Activated CD4-positive, alpha-beta T cell treated with anti-CD3 and anti-CD28 coated beads, Interleukin-2, Interleukin-4, amounts not matched to agents 100 ng/mL and 50 ng/mL, durations not matched to agents 16 hours and 8 hours (primary cell): ENCODE results near the gene HIGD2A.

Source experiments
- DNase-seq: peaks from one replicate; pipeline ENCODE4 v3.0.0-alpha.2; 2020; ENCODE audit warnings: low spot score

HIGD2A gene, protein sequence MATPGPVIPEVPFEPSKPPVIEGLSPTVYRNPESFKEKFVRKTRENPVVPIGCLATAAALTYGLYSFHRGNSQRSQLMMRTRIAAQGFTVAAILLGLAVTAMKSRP

DNA sequence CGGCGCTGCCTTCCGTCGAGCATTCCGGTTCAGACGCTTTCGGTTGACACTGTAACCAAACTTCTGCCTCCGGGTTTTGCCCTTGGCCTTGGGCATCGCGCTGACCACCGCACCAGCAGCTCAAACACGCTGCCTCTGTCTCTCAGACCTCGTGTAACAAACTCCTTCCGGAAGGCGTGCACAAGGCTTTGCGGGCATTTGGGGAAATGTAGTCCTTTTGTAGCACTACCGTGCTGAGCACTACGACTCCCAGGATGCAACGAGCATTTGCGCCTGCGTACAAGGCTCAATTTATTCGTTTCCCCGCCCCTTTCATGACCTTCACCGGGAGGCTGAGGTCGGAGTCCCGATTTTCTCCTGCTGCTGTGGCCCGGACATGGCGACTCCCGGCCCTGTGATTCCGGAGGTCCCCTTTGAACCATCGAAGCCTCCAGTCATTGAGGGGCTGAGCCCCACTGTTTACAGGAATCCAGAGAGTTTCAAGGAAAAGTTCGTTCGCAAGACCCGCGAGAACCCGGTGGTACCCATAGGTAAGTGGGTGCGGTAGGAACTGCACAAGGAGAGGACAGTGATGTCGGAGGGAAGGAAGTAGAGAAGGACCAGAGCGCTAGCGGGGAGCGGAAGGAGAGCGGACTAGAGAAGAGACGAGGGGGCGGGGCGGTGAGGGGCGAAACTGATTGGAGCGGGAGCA, at the start of gene HIGD2A, which contains the start of gene NOP16:
Gene HIGD2A, plus strand, starts transcription at position 308 of the 691 bp plus-strand sequence. Its CDS starts 69 bp downstream, at position 377.
Gene NOP16, minus strand, starts transcription at position 155 of the 691 bp plus-strand sequence. Its CDS starts 59 bp downstream, at position 96.
- DNase-seq = peak; percentile 98

DNA sequence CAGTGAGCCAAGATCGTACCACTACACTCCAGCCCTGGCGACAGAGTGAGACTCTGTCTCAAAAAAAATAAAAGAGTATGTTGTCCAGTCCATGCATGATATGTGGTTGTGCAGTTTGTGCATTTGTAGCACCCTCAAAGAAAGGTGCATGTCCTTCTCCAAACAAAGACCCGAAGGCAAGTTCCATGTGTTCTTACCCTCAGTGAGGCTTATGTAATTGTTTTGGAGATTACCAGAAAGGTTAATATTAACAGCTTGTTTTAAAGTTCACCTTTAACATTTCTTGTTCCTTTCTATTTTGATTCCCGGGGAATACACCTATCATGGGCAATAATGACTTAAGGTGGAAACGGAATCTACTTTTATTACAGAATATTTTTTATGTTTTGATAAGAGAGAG, 49.2 kb upstream of the HIGD2A start:
- DNase-seq = no peak

DNA sequence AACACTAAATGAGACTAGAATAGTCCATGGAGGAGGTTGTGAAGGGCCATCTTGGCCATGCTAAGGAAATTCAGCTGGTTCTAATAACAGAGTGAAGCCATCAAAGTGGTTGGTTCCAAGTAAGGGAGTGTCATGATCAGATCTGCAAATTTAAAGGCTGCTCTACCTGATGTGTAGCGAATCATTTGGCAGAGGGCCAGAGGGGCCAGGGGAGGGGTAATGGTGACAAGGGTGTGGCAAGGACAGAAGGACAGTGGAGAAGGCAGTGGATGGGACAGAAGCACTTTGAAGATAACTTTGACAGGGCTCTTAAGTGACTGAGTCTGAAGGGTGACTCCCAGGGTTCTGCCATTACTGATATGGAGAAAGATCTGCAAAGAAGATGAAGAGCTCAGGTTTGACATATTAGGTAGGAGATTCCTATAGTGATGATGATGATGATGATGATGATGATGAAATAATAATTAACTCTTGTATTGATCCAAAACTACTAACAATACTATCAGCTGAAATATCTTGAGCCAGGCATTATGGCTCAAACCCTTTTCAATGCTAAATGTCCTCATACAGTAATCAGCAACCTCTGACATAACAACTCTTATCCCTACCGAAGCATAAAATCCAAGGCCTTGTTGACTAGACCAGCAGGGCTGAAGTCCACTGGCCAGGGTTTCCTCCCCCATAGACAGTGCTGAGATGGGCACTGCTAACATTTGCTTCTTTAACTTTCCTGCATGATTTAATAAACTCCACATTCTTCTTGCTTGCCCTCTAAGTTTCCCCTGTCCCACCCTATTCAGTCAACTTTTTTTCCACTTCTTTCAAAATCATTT, 47.0 kb upstream of the HIGD2A start:
- DNase-seq = no peak

DNA sequence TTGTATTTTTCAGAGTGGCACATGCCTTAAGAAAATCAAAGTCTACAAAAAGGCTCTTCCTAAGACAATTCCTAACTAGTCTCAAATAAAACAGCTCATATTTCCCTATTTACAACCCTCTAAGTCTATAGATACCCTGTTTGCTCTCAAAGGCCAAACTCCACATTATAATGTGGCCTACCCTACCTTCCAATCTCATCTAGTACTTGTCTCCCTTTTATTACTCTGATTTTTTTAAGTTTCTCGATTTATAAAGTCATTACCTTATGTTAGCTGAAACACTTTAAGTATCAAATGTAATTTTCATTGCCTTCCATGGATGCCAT, 46.4 kb upstream of the HIGD2A start:
- no peak for DNase-seq

DNA sequence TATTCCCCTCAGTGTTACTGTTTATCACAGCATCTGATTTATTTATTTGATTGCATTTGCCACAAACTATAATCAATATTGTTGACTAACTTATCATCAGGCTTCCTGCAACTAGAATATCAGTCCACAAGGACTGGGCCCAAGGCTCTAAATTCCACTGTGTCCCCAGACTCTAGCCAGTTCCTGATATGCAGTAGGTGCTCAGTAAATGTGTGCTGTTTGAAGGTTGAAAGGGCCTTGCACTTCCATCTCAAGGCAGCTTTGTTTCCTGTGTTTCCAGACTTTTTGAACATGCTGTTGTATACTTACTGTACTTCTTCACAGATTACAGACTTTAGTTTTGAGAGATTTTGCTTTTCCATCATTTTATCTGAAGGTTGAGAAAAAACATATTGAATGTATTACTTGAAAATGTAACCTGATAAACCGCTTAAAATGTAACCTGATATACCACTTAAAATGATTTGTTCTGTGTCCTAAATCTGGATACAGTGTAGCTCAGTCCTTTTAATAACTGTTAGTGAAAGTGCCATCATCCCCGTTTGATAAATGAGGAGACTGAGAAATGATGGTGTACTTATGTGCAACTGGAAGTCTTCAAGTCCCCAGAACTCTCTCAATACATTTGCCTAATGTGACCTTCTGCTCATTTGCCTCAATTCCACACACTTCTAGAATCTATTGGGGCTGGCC, 45.6 kb upstream of the HIGD2A start:
- no peak for DNase-seq

DNA sequence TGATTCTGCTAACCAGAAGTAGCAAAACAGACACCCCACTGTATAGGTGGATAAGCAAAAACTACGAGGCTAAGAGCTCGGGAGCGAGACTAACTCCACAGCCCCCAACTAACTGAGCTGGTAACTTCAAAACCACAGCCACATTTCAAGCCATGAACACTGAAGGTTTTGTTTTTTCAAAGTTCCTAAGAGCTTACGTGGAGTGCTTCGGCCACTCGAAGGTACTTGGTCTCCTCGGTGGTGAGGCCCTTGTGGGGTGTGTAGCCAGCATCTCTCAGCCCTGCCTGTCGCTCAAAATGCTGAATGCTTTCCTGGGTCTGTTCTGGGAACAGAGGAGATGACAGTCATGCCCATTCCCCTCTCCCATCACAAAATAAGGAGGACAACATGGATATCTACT, 38.1 kb upstream of the HIGD2A start:
- no peak for DNase-seq

DNA sequence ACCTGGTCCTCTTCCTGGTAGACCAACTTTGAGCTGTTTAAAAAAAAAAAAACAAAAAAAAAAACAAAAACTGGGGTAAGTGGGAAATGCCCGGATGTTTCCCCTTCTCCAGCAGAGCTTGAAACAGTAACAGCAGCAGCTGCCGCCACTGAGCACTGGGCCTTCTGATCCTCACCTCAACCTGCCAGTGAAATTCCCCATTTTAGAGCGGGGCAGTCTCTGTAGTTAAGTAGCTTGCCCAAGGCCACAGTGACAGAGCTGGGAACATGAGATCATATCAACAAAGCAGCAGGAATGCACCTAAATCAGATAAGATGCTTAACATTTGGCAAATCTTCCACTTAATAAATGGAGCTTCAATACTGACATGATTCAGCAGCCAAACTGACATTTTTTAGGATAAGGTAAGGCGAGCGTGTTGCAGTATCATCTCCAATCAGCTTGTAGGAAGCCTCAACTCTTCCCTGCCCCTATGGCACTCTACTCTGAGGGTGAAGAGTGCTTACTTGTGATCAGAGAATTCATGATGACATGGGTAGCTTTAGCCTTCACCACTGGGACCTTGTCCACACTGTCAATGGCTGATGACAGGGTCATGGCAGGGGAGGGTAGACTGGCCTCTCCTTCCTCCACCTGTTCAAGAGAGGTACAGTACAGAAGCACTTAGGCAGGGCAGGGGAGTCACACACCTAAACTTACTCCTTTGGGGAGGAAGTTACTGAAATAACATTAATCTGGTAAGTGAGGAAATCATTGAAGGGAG, 36.3 kb upstream of the HIGD2A start:
- no peak for DNase-seq

DNA sequence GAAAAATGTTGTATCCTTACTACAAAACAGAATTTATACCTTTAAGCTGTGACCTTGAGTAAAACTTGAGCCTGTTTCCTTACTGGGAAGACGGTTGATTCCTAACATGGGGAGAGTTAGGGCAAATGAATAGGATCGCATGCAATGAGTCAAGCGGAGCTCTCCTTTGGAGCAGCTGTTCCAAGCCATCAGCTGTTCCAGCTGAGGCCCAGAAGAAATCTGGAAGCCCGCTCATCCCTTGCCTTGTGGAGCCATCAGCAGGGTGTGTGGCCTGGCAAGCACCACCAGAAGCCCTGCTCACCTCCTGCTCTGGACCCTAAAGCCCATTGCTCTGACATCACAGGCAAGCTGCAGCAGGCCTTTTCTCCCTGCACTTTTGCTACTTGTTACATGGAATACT, 35.0 kb upstream of the HIGD2A start:
- no peak for DNase-seq

DNA sequence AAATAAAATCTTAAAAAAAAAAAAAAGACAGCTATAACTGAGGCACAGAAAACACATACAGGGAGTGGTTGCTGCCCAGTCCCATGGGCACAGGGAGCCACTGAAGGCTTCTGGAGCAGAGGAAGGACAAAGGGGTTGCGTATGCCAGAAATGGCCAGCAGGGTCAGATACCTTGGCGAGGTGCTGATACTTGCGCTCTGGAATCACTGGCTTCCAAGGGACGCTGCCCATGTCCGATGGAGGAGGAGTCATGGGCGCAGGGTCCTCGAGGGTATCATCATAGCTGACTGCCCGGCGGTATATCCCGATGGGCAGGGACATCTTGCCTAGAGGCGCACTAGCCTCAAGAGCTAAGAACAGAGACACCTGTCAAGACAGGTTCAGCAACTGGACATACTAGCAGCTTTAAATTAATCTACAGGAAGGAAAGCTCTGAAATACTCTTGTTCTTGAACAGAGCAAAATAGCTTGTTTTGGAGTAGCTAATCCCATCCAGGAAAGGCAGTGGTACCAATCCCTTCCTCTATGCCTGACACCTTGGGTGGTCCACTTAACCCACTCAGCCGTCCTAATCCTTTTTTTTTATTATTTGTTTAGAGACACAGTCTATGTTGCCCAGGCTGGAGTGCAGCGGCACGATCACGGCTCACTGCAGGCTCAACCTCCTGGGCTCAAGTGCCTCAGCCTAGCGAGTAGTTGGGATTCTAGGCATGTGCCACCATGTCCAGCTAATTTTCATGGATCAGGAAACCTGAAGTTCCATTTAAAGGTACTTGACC, 33.0 kb upstream of the HIGD2A start:
- DNase-seq = no peak

DNA sequence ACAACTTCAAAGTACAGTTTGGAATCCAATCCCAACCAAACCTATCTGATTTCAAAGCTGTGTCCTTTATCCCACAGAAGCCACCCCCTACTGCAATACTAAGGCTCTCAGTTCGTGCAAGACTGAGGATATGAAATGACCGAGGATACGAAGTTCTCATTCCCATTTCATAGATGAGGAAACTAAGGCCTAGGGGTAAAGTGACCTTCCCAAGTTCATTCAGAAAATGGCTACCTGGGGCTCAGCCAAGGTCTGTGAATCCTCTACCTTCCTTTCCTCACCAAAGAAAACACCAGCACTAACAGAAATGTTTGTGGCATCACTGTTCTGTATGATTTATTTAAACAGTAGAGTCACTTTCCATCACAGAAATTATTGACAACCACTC, 32.4 kb upstream of the HIGD2A start:
- DNase-seq = no peak

DNA sequence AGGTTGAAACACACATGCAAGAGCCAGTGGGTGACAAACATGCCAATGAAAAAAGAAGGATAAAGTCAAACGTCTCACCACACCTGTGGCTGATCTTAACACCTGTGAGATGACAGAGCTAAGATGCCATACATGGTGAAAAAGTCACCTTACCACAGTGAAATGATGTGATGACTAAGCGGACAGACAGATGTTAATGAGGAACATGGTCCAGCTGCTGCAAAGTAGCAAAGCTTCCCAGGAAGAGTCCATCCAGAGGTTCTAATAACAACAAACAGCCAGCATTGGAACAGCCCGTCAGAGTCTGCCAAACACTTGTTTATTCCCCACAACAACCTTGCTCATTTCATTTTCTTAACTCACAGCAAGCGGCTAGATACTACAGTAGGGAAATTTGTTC, 28.9 kb upstream of the HIGD2A start:
- DNase-seq = no peak

DNA sequence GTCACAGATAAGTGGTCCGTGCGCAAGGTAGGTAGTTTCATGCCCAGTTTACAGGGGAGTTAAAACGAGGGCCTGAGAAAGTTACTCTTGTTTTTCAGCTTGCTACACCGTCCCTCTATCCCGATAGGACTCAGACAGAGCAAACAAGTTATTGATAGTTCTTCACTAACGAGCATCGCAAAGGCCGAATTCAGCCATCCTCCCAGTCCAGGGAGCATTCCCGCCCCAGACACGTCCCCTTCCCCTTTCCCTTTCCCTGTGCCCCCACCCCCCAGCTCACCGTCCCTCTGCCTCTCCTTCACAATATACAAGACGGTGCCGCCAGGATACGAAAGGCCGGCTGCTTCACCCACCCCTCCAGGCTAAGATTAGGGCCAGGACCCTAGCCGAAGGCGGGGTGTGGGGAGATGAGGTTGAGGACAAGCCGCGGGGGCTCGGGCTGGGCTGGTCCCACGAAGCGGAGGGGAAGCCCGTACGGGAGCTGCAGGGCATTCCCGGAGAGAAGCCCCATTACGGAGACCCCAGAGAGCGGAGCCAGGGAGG, 27.6 kb upstream of the HIGD2A start:
- DNase-seq = no peak

DNA sequence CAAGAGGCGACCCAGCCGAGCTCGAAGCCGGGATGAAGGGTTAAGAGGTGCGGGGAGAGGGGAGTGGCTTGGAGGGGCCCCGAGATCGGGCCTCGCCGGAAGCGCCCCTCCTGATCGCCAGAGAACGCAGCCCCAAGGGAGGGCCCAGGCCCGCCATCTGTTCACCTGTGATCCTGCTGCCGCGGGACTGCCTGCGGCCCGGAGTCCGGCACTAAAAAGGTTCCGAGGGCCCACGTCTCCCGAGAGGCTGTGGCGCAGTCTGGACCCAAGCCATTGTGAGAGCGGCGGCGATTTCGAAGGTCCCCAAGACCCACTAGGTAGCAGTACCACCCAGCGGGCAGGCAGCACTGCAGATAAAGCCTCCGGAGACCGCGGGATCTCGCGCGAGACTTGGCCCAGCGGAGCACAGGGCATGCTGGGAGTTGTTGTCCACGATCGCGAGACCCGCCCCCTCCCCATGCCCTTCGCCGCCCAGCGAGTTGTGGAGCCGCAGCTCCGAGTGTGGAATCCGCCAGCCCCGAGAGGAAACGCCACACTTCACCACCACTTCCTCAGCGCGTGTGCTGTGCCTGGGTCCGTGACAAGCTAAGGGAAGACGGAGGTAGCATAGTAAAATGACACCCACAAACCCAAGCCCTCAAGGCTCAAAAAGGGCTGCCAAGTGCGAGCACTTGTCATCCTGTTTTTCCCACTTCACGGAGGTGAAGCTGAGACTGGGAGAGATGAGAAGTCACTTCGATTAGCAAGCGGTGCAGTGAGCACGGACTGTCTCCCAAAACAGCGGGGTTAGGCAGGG, 26.9 kb upstream of the HIGD2A start, which contains the start of gene KIAA1191:
Gene KIAA1191, minus strand, starts transcription at position 328 of the 796 bp plus-strand sequence. CDS start 2,256 bp downstream, outside the sequence.
- peak; percentile 96 for DNase-seq

DNA sequence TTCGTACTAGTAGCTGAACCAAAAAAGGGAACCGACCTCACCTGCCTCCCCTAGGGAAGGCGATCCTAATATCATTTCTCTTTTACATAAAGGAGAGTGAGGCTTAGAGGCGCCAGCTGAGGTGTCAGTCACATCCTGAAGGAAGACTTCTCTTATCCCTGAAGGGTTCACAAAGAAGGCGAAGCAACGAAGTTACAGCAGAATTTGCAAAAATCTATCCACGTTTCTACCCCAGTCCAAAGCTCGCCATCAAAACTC, 26.4 kb upstream of the HIGD2A start:
- DNase-seq = no peak

DNA sequence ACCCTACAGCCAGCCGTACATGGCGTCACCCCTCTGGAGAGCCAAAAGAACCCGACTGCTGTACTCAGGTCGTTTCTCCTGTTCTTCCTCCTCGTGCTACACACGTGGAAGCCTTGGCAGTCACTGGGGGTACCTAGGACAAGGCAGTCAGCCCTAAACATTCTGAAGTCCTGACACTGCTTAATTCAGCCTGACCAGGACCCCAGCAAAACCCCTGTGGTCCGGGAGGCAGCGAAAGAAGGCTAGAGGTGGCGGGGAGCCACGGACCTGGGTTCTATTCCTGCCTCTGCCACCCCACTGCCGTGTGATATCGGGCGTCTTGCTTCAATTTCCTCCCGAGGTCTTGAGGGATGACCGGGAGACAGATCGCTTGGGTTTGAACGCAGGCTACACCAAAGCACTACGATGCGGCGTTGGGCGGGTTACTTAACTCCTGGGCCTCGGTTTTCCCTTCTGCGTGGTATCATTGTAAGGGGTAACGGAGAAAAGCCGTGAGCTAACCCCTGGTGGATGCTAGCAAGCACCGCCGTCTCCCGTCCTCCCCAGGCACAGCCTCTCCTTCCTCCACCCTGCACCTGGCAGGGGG, 23.7 kb upstream of the HIGD2A start:
- no peak for DNase-seq

DNA sequence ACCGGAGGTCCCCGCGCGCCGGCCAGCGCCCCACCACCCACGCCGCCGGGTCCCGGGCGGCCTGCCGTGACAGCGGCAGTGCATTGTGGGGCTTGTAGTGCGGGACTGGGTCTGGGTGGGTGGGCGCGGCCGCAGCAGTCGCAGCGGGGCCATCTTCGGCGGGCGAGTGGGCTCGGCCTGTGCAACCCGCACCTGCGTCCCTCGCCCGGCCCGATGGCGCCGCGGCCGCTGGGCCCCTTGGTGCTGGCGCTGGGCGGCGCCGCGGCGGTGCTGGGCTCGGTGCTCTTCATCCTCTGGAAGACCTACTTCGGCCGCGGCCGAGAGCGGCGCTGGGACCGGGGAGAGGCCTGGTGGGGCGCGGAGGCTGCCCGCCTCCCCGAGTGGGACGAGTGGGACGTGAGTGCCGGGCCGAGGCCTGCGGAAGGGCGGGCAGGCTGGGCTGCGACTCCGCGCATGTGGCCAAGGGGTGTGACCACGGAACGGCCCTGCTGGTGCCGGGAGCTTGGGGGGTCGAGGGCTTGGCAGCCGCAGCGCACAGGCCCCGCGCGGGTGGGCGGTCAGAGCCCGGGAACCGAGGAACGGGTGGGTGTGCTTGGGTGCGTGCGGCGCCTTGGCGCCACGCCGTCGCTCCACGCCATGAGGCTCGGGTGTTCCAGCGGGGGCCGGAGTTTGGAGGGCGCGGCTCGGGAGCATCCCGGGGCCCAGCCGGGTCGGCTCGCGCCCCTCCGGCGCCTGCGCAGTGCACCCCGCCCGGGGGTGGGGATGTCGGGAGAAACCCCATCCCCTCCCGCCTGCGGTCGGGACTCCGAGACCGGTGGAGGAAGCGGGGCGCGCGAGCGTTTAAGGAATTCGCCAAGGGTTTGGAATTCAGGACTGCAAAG, 23.0 kb upstream of the HIGD2A start, which contains the start of gene ARL10:
Gene ARL10, plus strand, starts transcription at position 137 of the 881 bp plus-strand sequence. Its CDS starts 77 bp downstream, at position 214.
- DNase-seq = peak; percentile 49

DNA sequence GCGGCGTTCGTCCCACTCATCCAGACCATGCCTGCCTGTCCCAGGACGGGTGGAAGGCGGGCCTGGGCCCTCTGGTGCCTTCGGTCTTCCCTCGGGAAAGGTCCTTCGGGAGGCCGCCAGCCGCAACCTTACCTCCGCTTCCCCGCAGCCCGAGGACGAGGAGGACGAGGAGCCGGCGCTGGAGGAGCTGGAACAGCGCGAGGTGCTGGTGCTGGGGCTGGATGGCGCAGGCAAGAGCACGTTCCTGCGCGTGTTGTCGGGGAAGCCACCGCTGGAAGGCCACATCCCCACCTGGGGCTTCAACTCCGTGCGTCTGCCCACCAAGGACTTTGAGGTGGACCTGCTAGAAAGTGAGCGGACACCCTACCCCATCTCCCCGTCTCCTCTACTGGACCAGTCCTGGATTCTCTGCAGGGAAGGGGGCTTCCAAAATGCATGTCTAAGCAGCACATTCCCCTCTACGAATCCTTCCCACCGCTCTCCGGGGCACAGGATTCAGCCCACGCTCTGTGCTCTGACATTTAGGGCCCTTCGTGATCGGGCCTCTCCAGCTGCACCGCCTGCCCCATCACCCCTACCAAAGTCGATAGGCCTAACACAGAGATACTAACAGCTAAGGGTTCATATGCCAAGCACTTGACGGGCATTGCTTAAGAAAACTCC, 22.2 kb upstream of the HIGD2A start:
- DNase-seq = no peak

DNA sequence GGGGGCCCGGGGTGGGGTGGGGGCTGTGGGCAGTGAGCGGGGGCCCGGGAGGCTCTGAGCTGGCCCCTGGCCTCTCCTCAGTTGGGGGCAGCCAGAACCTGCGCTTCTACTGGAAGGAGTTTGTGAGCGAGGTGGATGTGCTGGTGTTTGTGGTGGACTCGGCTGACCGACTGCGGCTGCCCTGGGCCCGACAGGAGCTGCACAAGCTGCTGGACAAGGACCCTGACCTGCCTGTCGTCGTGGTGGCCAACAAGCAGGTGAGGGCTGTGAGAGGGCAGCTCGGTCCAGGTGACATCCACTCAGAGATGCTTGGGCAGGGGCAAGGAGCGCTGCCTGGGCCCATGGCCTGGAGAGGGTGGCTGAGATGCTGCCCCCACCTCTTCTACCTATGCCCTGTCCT, 19.8 kb upstream of the HIGD2A start:
- DNase-seq = no peak
